ENCODE results near the gene UBP1.

DNA sequence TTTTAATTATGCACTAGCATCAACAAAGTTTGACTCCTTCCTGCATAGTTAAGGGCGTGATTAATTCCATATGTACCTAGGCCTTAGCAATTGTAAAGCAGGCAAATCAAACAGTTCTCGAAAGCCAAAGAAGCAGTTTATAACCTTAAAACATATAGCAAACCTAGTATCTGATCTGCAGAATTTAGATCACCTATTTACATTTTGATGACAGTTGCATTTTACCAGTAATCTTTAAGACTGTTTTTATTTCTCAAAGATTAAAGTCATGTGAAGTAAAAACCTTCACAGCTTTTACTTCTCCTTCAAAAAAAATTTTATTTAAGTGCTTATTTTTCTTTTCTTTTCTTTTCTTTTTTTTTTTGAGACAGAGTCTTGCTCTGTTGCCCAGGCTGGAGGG is 20.9 kb upstream of the UBP1 start:
- TF ChIP-seq, protein P1, sequence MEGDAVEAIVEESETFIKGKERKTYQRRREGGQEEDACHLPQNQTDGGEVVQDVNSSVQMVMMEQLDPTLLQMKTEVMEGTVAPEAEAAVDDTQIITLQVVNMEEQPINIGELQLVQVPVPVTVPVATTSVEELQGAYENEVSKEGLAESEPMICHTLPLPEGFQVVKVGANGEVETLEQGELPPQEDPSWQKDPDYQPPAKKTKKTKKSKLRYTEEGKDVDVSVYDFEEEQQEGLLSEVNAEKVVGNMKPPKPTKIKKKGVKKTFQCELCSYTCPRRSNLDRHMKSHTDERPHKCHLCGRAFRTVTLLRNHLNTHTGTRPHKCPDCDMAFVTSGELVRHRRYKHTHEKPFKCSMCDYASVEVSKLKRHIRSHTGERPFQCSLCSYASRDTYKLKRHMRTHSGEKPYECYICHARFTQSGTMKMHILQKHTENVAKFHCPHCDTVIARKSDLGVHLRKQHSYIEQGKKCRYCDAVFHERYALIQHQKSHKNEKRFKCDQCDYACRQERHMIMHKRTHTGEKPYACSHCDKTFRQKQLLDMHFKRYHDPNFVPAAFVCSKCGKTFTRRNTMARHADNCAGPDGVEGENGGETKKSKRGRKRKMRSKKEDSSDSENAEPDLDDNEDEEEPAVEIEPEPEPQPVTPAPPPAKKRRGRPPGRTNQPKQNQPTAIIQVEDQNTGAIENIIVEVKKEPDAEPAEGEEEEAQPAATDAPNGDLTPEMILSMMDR (IDR thresholded peaks at IDR 0.05) = no peak
- no peak for TF ChIP-seq POLR2A (IDR thresholded peaks at IDR 0.05)
